GM12873 (cell line): ENCODE measurements around the gene NISCH.

Source experiments
- TF ChIP-seq, protein P1 (sequence below): IDR thresholded peaks from 2 replicates; pipeline ENCODE4 v1.5.1; 2012; ENCODE audit warnings: low read depth, mild to moderate bottlenecking, moderate library complexity, low read length, control low read depth; ENCODE audit not compliant: insufficient read depth; ENCODE audit errors: missing control alignments

NISCH gene

DNA sequence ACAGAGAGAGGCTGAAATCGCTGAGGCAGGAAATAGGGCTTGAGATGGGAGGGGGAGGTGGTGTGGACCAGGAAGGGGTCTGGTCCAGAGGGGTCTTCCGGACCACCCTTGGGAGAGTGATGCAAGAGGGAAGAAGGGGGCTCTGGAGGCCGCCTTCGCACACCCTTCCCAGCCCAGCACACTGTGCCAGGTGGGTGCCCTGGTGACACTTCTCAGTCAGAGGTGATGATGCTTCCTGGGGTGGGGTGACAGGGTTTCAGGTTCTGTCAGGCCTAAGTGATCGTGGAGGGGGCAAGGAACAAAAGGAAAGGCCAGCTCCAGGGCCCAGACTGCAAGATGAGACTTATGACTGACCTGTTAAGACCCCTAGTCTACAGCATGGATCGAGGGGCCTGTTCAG, 23.2 kb upstream of the NISCH start:
- TF ChIP-seq, protein P1, sequence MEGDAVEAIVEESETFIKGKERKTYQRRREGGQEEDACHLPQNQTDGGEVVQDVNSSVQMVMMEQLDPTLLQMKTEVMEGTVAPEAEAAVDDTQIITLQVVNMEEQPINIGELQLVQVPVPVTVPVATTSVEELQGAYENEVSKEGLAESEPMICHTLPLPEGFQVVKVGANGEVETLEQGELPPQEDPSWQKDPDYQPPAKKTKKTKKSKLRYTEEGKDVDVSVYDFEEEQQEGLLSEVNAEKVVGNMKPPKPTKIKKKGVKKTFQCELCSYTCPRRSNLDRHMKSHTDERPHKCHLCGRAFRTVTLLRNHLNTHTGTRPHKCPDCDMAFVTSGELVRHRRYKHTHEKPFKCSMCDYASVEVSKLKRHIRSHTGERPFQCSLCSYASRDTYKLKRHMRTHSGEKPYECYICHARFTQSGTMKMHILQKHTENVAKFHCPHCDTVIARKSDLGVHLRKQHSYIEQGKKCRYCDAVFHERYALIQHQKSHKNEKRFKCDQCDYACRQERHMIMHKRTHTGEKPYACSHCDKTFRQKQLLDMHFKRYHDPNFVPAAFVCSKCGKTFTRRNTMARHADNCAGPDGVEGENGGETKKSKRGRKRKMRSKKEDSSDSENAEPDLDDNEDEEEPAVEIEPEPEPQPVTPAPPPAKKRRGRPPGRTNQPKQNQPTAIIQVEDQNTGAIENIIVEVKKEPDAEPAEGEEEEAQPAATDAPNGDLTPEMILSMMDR, result no peak

DNA sequence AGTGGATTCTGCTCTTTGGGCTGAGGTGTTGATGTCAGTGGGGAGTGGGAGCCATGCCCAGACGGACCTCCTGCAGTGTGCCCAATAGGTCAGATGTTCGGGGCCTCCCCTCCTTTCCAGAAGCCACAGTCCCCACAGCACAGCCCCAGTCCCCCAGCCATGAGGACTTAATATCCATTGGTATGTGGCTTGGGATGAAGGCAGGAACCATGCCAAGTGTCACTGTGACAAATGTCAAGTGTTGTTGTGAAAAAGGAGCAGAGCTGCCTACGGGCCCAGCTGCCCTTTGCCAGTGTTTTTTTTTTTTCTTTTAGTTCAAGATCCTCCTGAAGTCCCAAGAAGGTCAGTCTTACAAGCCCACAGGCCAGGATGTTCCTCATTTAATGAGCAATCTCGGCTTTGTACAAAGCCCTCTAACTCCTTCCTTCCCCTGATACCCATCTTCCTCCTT, 22.7 kb upstream of the NISCH start:
- TF ChIP-seq, protein P1, result no peak

DNA sequence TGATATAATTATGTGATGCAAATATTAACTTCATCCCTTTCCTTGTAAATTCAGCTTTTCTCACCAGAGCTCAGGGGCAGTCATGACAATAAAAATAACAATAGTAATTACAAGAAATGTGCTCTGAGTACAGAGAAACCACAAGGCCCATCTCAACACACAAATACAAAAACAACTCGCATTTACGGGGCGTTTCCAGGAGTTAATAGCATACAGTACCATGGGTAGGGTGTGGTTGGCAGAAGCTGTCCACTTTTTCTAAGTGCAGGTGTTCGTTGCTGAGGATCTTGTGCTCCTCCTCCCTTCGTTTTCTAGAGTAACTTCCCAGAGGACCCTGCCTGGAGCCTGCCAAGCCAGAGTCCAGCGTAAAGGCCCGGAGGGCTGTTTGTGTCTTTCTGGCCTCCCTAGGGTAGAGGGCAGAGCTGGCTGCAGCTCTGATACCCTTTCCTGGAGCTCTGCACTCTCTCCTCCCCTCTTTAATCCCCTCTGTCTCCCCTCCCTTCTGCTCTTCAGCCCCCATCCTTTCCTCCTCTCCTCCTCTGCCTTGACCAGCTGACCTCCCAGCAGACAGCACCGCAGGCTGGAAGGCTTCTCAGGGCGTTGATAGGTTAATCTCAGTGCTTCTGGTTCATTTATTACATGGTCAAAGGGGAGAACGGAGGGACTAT, 21.9 kb upstream of the NISCH start:
- TF ChIP-seq, protein P1, result no peak

DNA sequence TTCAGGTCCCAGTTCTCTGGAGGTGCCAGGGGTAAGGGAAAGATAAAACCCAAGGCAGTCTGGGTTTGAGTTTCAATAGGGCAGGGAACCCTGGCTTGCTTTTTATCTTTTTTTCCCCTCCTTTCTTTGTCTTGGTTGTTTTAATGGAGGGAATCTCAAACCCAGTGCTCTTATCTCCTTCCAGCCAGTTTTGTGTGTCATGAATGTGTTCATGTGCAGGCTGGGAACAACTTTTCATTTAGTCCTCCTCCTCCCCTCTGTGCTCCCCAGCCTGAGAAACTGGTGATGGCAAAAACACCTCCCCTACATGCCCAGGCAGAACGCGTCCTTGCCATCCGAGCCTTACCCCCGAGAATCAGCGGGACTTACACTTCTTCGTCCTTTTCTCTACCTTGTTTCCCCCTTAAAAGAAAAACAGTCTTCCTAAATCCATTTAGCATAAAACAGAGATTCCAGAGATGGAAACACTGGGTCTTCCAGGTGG, 21.4 kb upstream of the NISCH start:
- TF ChIP-seq, protein P1, result no peak

GRCh38 chr3:52434491-52435115, 20.8 kb upstream of the NISCH start:
- TF ChIP-seq, protein P1, result no peak

DNA sequence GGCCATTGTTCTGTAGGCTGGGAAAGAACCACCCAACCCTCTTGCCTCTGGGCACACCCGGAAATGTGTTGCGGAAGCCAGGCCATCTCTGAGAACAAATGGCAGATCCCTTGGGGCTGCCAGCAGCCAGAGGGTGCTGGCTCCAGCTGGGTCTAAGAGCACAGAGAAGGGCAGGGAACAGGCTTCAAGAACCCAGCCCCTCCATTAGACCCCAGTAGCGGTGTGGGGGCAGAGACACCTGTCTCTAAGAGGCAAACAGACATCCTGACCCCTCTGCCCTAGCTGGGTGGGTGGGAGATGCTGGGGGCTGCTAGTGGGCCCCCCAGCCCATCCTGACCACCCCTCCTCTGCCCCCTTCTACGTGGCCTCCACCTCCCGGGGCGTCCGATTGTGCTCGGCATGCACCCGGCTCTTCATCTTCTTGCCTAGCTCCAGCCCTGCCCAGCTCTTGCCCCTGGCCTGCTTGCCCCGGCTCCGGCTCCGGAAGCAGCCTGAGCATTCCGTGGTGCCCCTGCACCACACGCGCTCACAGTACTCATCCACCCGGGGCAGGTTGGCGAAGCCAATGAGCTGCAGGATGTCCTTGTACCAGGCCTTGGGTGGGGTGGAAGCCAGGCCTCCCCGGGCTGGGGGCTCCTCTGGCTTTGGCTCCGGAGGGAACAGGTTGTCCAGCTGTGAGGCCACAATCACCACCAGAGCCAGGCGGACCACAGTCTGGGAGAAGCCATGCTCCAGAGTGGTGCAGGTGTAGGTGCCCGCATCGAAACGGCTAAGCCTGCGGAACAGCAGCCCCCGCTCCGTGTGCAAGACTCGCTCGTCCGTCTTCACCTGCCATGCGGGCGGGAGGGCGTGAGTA, 19.9 kb upstream of the NISCH start:
- TF ChIP-seq, protein P1, result no peak
